ENCODE data around the gene SNX19.
"Not testable (repeated sequence)": the region's sequence is repeated elsewhere in the genome, so short reads cannot be mapped to it uniquely, and the experiment has no call there.

Gene SNX19

GRCh38 chr11:130872981-130873380 lies 43.3 kb downstream of the SNX19 start:
- no peak for DNase-seq (ENCODE audit: low read depth in 2 of 2)

GRCh38 chr11:130872513-130872912 lies 43.8 kb downstream of the SNX19 start:
- DNase-seq (ENCODE audit: low read depth in 2 of 2): no peak

- no peak for DNase-seq (ENCODE audit: low read depth in 2 of 2)
Observed at GRCh38 chr11:130872102-130872501, 44.2 kb downstream of the SNX19 start.

GRCh38 chr11:130871616-130872015 lies 44.7 kb downstream of the SNX19 start:
- DNase-seq (ENCODE audit: low read depth in 2 of 2): no peak

GRCh38 chr11:130868721-130869390 lies 47.4 kb downstream of the SNX19 start:
- no peak for DNase-seq (ENCODE audit: low read depth in 2 of 2)

- DNase-seq (ENCODE audit: low read depth in 2 of 2): no peak
Observed at GRCh38 chr11:130868086-130868710, 48.1 kb downstream of the SNX19 start.

GRCh38 chr11:130866831-130867230 lies 49.4 kb downstream of the SNX19 start:
- no peak for DNase-seq (ENCODE audit: low read depth in 2 of 2)

GRCh38 chr11:130865774-130866114 lies 50.5 kb downstream of the SNX19 start:
- DNase-seq (ENCODE audit: low read depth in 2 of 2): no peak

GRCh38 chr11:130865091-130865773 lies 51.0 kb downstream of the SNX19 start:
- no peak for DNase-seq (ENCODE audit: low read depth in 2 of 2)

- DNase-seq (ENCODE audit: low read depth in 2 of 2): peak; percentile 58 to 71
Observed at GRCh38 chr11:130861902-130862860, 54.1 kb downstream of the SNX19 start.

GRCh38 chr11:130861283-130861682 lies 55.0 kb downstream of the SNX19 start:
- DNase-seq (ENCODE audit: low read depth in 2 of 2): no peak

GRCh38 chr11:130859886-130860285 lies 56.4 kb downstream of the SNX19 start:
- no peak for DNase-seq (ENCODE audit: low read depth in 2 of 2)

GRCh38 chr11:130858215-130858614 lies 58.1 kb downstream of the SNX19 start:
- no peak for DNase-seq (ENCODE audit: low read depth in 2 of 2)

- DNase-seq (ENCODE audit: low read depth in 2 of 2): not testable (repeated sequence)
Observed at GRCh38 chr11:130855707-130856106, 60.6 kb downstream of the SNX19 start.

GRCh38 chr11:130854483-130854882 lies 61.8 kb downstream of the SNX19 start:
- DNase-seq (ENCODE audit: low read depth in 2 of 2): no peak

- DNase-seq (ENCODE audit: low read depth in 2 of 2): no peak
Observed at GRCh38 chr11:130852589-130852988, 63.7 kb downstream of the SNX19 start.

- no peak for DNase-seq (ENCODE audit: low read depth in 2 of 2)
Observed at GRCh38 chr11:130850185-130850944, 65.9 kb downstream of the SNX19 start.

GRCh38 chr11:130849215-130849568 lies 67.1 kb downstream of the SNX19 start:
- DNase-seq (ENCODE audit: low read depth in 2 of 2): no peak

GRCh38 chr11:130848361-130849214 lies 67.7 kb downstream of the SNX19 start:
- DNase-seq (ENCODE audit: low read depth in 2 of 2): no peak

GRCh38 chr11:130847517-130847916 lies 68.8 kb downstream of the SNX19 start:
- no peak for DNase-seq (ENCODE audit: low read depth in 2 of 2)
